22Rv1 (cell line): ENCODE data around the gene BTBD9.

Experiments
- CTCF ChIP-seq: fragments of 450-650 bp; IDR thresholded peaks from 2 replicates; pipeline ENCODE4 v1.5.1; 2017; ENCODE audit warnings: mild to moderate bottlenecking
- ZFX ChIP-seq: fragments of 450-650 bp; IDR thresholded peaks from 2 replicates; pipeline ENCODE4 v1.6.1; 2017; ENCODE audit warnings: antibody characterized with exemption, borderline replicate concordance

- TF ChIP-seq CTCF: no peak
- no peak for TF ChIP-seq ZFX
Measured at GRCh38 chr6:38207375-38207774, 432.4 kb downstream of the BTBD9 start.
